ENCODE results near the gene BPI.

GRCh38 chr20:38363004-38363747 is 59.2 kb downstream of the BPI start:
- TF ChIP-seq EZH2phosphoT487 (IDR thresholded peaks at IDR 0.05; ENCODE audit: insufficient read depth, low read depth): no peak
- no peak for TF ChIP-seq EZH2 (IDR thresholded peaks at IDR 0.05; ENCODE audit: insufficient read depth, poor library complexity, severe bottlenecking)

Data from GM23248 (cell line).